Mesodermal cell (in vitro differentiated cells): ENCODE data around the gene MYO1E.

ENCODE experiments used
- H3K27ac ChIP-seq: 2 replicates; pipeline ENCODE4 v1.7.0; 2013; ENCODE audit warnings: mild to moderate bottlenecking, low read depth, low read length, moderate library complexity; ENCODE audit not compliant: severe bottlenecking
- H3K36me3 ChIP-seq: 2 replicates; pipeline ENCODE4 v1.7.1; 2013; ENCODE audit warnings: mild to moderate bottlenecking, low read length, moderate library complexity; ENCODE audit not compliant: control insufficient read depth, insufficient read depth
- H3K4me1 ChIP-seq: one replicate; pipeline ENCODE4 v1.7.1; 2013; ENCODE audit warnings: mild to moderate bottlenecking, low read length; ENCODE audit not compliant: insufficient read depth, control insufficient read depth, poor library complexity, severe bottlenecking
- H3K4me3 ChIP-seq: 2 replicates; pipeline ENCODE4 v1.7.0; 2013; ENCODE audit warnings: low read length, control low read depth, mild to moderate bottlenecking; ENCODE audit not compliant: insufficient read depth, poor library complexity, severe bottlenecking; ENCODE audit errors: extremely low read depth
- H3K9me3 ChIP-seq: 2 replicates; pipeline ENCODE4 v1.7.1; 2013; ENCODE audit warnings: mild to moderate bottlenecking, low read length, moderate library complexity; ENCODE audit not compliant: control insufficient read depth
- WGBS, 2 experiments: methylation state at CpG; one replicate each; pipeline ENCODE4 v1.1.5; 2013; ENCODE audit warnings: missing lambda C conversion rate in 2 of 2; ENCODE audit not compliant: insufficient coverage in 2 of 2; 5-methylcytosine and 5-hydroxymethylcytosine counted together

The MYO1E gene

GRCh38 chr15:59321000-59321689 lies 51.5 kb downstream of the MYO1E start:
- Histone ChIP-seq H3K27ac (no peak overlapping the region), H3K36me3 (no peaks in the 10 kb centered on the region), H3K4me3 (no peak overlapping the region), H3K9me3 (no peaks in the 10 kb centered on the region), H3K4me1 (no peaks in the 10 kb centered on the region)
- WGBS, 2 experiments = 72 to 100% methylated on average over 2 to 3 of the region's 4 CpGs

GRCh38 chr15:59317211-59317610 lies 55.5 kb downstream of the MYO1E start:
- no peak overlapping the region for H3K4me3 ChIP-seq
- H3K36me3 ChIP-seq = no peaks in the 10 kb centered on the region
- WGBS, 2 experiments = 100% methylated on average over 1 of the region's 1 CpG; no CpG with 5 or more reads in 1 of the 2 experiments
- no peaks in the 10 kb centered on the region for H3K4me1 ChIP-seq
- no peak overlapping the region for H3K27ac ChIP-seq
- H3K9me3 ChIP-seq = no peaks in the 10 kb centered on the region

- Histone ChIP-seq H3K27ac (no peak overlapping the region), H3K4me3 (no peak overlapping the region)
- WGBS, 2 experiments = 78 to 91% methylated on average over 3 to 5 of the region's 6 CpGs
These were observed 56.7 kb downstream of the MYO1E start for GRCh38 chr15:59315914-59316451.

GRCh38 chr15:59313641-59314332 lies 58.9 kb downstream of the MYO1E start:
- no peaks in the 10 kb centered on the region for H3K4me1 ChIP-seq
- 91 to 94% methylated on average over 4 to 5 of the region's 6 CpGs for WGBS, 2 experiments
- H3K4me3 ChIP-seq = no peak overlapping the region
- H3K36me3 ChIP-seq = no peaks in the 10 kb centered on the region
- no peak overlapping the region for H3K27ac ChIP-seq
- H3K9me3 ChIP-seq = no peaks in the 10 kb centered on the region

More at GRCh38 chr15:59315914-59316451, 56.7 kb downstream of the MYO1E start:
- no peaks in the 10 kb centered on the region for H3K4me1 ChIP-seq
- H3K36me3 ChIP-seq = no peaks in the 10 kb centered on the region
- no peaks in the 10 kb centered on the region for H3K9me3 ChIP-seq

- H3K9me3 ChIP-seq = no peaks in the 10 kb centered on the region
- WGBS, 2 experiments = 84 to 90% methylated on average over 6 to 7 of the region's 7 CpGs
- no peak overlapping the region for H3K27ac ChIP-seq
- no peaks in the 10 kb centered on the region for H3K4me1 ChIP-seq
- no peaks in the 10 kb centered on the region for H3K36me3 ChIP-seq
- no peak overlapping the region for H3K4me3 ChIP-seq
These were observed 60.5 kb downstream of the MYO1E start for GRCh38 chr15:59312205-59312604.

GRCh38 chr15:59311195-59311594 lies 61.5 kb downstream of the MYO1E start:
- H3K36me3 ChIP-seq = peaks cover 2% of the 10 kb centered on the region
- no peak overlapping the region for H3K27ac ChIP-seq
- no peaks in the 10 kb centered on the region for H3K4me1 ChIP-seq
- 83 to 88% methylated on average over 8 of the region's 8 CpGs for WGBS, 2 experiments
- no peaks in the 10 kb centered on the region for H3K9me3 ChIP-seq
- no peak overlapping the region for H3K4me3 ChIP-seq

- H3K9me3 ChIP-seq = no peaks in the 10 kb centered on the region
- peaks cover 2% of the 10 kb centered on the region for H3K36me3 ChIP-seq
- no peak overlapping the region for H3K4me3 ChIP-seq
- H3K4me1 ChIP-seq = no peaks in the 10 kb centered on the region
- 89 to 96% methylated on average over 4 to 5 of the region's 5 CpGs for WGBS, 2 experiments
- no peak overlapping the region for H3K27ac ChIP-seq
These were observed 63.3 kb downstream of the MYO1E start for GRCh38 chr15:59309405-59309804.

GRCh38 chr15:59307165-59307537 lies 65.5 kb downstream of the MYO1E start:
- no peak overlapping the region for H3K4me3 ChIP-seq
- H3K4me1 ChIP-seq = peaks cover 4% of the 10 kb centered on the region
- H3K27ac ChIP-seq = no peak overlapping the region
- H3K36me3 ChIP-seq = peaks cover 2% of the 10 kb centered on the region
- no peaks in the 10 kb centered on the region for H3K9me3 ChIP-seq
- WGBS, 2 experiments = 96% methylated on average over 4 to 5 of the region's 6 CpGs

GRCh38 chr15:59306520-59307164 lies 66.0 kb downstream of the MYO1E start:
- H3K27ac ChIP-seq = no peak overlapping the region
- no peak overlapping the region for H3K4me3 ChIP-seq
- WGBS, 2 experiments = 91 to 94% methylated on average over 6 to 7 of the region's 7 CpGs
- H3K4me1 ChIP-seq = peaks cover 4% of the 10 kb centered on the region
- no peaks in the 10 kb centered on the region for H3K9me3 ChIP-seq
- H3K36me3 ChIP-seq = peaks cover 2% of the 10 kb centered on the region

- H3K9me3 ChIP-seq = no peaks in the 10 kb centered on the region
- 94 to 100% methylated on average over 6 of the region's 6 CpGs for WGBS, 2 experiments
- H3K36me3 ChIP-seq = peaks cover 2% of the 10 kb centered on the region
- H3K27ac ChIP-seq = no peak overlapping the region
- no peak overlapping the region for H3K4me3 ChIP-seq
- H3K4me1 ChIP-seq = peaks cover 19% of the 10 kb centered on the region
These were observed 67.9 kb downstream of the MYO1E start for GRCh38 chr15:59304807-59305206.
